GM21529 (cell line): ENCODE measurements around the gene NUDT3.
"Not testable (repeated sequence)": the region's sequence is repeated elsewhere in the genome, so short reads cannot be mapped to it uniquely, and the experiment has no call there.

Experiments
- ATAC-seq: cut with Tn5 transposase; IDR thresholded peaks from one replicate; pipeline ENCODE4 v1.9.1; 2021; ENCODE audit not compliant: unreplicated experiment

NUDT3 gene

DNA sequence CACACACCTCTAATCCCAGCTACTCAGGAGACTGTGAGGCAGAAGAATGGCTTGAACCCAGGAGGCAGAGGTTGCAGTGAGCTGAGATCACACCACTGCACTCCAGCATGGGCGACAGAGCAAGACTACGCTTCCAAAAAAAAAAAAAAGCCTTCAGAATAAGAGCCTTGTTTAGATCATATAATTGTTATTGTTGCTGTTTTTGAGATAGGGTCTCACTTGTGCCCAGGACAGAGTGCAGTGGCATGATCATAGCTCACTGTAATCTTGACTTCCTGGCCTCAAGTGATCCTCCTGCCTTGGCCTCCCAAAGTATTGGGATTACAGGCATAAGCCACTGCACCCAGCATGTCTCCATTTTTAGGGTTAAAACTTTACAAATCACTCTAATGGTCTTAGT is 68.2 kb downstream of the NUDT3 start:
- ATAC-seq: not testable (repeated sequence)

GRCh38 chr6:34323300-34323699 is 69.2 kb downstream of the NUDT3 start:
- no peak for ATAC-seq

GRCh38 chr6:34322732-34323131 is 69.7 kb downstream of the NUDT3 start:
- no peak for ATAC-seq

- ATAC-seq: no peak
Observed at GRCh38 chr6:34321821-34322220, 70.6 kb downstream of the NUDT3 start.

- ATAC-seq: no peak
Observed at GRCh38 chr6:34319471-34319885, 73.0 kb downstream of the NUDT3 start.

DNA sequence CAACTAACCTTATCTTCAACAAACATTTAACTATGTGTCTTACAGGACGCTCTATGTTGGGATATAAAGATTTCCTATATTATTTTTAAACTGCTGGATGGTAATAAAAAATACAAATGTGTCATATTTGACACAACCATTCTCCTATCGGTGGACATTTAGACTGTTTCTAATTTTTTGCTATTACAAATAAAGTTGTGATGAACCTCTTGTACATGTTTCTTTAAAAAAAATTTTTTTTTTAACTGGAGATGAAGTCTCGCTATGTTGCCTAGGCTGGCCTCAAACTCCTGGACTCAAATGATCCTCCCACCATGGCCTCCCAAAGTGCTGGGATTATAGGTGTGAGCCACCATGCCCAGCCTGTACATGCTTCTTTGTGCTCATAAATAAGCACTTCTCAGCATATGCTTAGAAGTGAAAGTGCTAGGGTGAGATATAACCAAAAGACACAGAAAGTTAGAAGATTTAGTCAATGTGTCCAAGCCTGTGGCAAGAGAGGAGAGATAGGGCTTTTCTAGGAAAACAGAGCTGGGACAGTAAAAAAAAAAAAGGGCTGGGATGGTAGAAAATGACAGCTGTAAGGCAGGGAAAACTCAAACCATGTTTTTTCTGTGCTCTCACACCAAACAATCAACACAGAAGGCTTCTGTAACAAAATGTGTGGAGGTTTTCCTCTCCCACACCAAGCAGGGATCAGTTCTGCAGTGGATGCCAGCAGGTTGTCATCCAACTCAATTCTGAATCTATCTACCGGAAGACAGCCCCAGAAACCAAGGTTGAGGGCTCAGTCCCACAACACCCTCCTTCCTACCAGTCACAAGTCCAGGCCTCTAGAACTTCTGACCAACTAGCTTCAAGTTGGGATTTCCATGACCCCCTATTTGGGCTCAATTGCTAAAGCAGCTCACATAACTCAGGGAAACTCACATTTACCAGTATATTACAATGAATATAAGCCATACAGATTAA is 73.7 kb downstream of the NUDT3 start:
- ATAC-seq: no peak

DNA sequence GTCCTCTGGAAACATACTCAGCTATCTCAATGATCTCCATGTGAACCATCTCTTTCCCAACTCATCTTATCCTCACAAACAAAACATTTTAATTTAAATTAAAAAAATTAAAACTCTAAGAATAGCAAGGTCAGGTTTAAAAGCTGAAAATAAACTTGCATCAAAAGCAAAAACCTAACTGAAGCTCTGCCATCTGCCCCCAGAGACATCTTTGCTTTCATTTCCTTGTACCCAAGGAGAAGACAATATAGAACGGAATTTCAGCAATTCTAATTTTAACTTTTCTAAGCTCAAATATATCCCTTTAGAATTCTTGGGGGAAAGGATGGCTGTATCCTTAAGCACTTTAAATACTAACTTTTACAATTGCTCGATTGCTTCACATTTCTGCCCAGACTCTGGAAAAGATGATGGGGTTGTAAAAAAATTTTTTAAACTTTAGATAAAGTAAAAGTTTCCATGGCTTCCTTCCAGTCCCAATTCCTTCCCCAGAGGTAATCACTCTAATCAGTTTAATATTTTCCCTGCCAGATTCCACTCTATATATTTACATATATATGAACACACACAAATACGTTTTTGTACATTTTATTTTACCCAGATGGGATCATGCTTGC is 74.5 kb downstream of the NUDT3 start:
- ATAC-seq: no peak

DNA sequence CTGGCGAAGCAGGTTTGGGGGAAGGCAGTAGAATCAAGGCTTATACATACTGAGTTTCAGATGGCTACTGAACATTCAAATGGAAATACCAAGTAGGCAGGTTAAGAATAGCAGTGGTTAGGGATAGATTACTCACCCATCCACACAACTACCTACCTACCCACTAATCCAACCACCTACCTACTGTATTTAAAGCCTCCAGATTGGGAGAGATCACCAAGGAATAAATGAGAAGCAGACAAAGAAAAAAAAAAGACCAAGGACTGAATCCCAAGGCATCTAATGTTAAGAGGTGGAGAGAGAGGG is 75.3 kb downstream of the NUDT3 start:
- no peak for ATAC-seq

DNA sequence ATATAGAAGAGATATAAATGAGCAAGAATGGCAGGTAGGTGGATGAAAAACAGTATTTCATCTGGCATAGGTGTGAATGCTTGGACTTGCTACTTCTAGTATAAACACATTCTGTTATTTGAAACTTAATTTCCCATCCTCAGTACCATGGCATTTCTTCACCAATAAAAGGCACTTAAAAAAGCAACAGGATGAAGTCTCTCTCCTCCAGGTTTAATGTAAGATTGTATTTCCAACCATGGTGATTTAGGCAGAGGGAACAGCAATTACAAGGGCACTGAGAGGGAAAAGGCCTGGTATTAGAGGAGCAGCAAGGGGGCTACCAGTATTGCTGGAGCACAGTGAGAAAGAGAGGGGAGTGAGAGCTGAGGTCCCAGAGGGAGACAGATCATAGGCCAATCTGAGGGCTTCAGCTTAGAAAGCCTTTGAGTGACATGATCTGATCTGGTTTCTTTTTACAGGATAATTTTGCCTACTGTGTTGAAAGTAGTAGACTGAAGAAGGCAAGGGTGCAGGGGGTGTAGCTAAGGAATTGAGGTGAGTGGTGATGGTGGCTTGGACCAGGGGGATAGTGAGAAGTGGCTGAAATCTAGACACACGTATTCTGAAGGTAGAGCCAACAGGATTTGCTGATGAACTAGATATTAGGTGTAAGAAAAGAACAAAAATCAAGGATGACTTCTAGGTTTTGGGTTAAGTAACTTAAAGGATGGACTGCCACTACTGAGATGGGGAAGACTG is 75.9 kb downstream of the NUDT3 start:
- ATAC-seq: no peak

GRCh38 chr6:34315780-34316179 is 76.7 kb downstream of the NUDT3 start:
- no peak for ATAC-seq

GRCh38 chr6:34315256-34315655 is 77.2 kb downstream of the NUDT3 start:
- ATAC-seq: no peak

DNA sequence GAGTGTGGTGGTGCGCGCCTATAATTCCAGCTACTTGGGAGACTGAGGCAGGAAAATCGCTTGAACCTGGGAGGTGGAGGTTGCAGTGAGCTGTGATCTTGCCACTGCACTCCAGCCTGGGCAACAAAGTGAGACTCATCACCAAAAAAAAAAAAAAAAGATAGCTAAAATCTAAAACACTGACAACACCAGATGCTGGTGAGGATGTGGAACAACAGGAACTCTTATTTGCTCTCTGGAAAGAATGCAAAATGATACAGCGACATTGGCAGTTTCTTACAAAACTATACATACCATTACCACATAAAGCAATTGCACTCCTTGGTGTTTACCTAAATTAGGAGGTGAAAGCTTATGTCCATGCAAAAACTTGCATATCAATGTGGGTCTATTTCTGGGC is 80.2 kb downstream of the NUDT3 start:
- ATAC-seq: no peak

- ATAC-seq: no peak
Observed at GRCh38 chr6:34310817-34311216, 81.7 kb downstream of the NUDT3 start.

GRCh38 chr6:34308483-34308882 is 84.0 kb downstream of the NUDT3 start:
- no peak for ATAC-seq

DNA sequence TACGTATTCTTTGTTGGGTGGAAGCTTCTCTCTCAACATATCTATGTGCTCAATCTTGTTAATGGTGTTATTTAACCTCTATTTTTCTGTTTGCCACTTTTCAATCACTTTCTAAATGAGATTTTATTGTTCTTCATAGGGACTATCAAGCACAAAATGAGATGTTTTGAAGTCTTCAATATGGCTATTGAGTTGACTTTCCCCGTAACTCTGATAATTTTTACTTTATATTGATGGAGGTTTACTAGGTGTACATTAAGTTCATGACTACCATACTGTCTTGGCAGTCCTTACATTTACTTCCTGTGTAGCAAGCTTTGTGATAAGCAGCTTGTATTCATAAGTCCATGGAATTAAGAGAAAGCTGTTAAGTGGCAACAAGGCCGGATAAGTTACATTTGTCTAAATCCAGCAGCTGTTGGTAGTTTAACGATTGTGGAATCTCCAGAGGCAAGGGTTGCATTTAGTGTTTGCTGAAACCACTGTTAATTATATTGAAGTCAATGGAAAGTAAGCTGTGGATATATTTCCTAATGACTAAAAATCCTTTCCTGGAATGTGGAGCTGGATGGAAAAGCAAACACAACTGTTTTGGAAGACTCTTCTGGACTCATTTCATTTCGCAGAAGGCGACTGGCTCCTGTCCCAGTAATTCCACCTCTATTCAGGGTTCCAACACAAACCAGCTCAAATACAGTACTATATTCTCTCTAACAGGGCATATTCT is 86.3 kb downstream of the NUDT3 start:
- ATAC-seq: no peak

GRCh38 chr6:34305497-34305896 is 87.0 kb downstream of the NUDT3 start:
- ATAC-seq: no peak

DNA sequence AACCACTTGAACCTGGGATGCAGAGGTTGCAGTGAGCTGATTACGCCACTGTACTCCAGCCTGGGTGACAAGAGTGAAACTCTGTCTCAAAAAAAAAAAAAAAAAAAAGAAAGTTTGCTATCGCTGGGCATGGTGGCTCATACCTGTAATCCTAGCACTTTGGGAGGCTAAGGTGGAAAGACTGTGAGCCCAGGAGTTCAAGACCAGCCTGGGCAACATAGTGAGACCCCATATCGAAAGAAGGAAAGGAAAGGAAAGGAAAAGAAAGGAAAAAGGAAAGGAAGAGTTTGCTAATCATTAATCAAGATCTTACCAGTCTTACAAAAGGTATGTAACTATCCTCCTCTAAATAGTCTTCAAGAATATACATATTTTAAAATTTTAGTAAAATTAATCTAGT is 88.3 kb downstream of the NUDT3 start:
- ATAC-seq: no peak

- no peak for ATAC-seq
Observed at GRCh38 chr6:34302929-34303328, 89.5 kb downstream of the NUDT3 start.

DNA sequence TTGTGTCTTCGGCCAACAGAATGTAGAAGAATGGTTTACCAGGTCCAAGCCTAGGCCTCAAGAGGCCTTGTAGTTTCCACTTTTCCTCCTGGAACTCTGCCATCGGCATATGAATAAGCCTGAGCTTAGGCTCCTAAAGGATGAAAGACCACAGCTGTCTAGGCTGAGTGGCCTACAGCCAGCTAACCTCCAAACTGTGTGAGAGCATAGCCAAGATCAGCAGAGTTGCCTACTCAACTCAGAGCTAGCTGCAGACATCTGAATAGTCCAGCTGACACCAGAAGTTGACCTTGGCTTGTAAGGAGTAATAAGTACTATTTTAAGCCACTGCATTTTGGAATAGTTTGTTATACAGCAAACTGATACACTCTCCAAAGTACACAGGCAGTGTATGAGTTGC is 91.1 kb downstream of the NUDT3 start:
- no peak for ATAC-seq

- no peak for ATAC-seq
Observed at GRCh38 chr6:34300332-34300751, 92.1 kb downstream of the NUDT3 start.

DNA sequence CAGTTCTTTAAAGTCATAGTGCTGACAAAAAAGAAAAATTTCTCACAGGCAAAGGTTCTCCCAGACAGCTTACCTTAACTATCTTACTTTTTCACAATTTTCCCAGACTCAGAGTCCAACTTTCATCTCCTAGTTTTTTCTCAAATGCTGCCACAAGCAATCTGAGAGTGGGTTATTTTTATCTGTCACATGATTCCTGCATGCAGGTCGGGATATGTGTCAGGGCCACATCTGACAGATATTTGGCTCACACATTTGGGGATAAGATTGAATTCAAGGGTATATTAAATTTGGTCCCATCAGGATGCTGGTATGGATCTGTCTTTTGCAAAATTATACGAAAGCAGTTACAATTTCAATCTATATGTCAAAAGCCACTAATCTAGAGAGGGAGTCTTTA is 93.5 kb downstream of the NUDT3 start:
- ATAC-seq: no peak
